Gastrocnemius medialis (tissue), 4 donors: ENCODE measurements around the gene PPP1R7. TPM values are rescaled to one million over a fixed set of nuclear protein-coding genes. Genes with fewer than 3 reads are reported as not detected.

ENCODE experiments used
- ATAC-seq, 2 donors: fragments of 150-250 bp; one replicate each; pipeline ENCODE4 v1.9.1; 2016
- DNase-seq, 2 donors: peaks; one replicate each; pipeline ENCODE4 v3.0.0-alpha.2; 2019
- H3K27ac ChIP-seq, 4 donors: fragments of 200-600 bp; sonication (generic); 1 replicate in 1 of 4; 2 replicates in 3 of 4; pipeline ENCODE4 v1.5.1; 2016 to 2018; ENCODE audit warnings: mild to moderate bottlenecking in 2 of 4, moderate library complexity in 1 of 4
- H3K27me3 ChIP-seq, 3 donors: fragments of 200-600 bp; sonication (generic) in 2 of 3; 1 replicate in 1 of 3; 2 replicates in 2 of 3; pipeline versions ENCODE4 v1.5.1 to v1.6.0; 2016 to 2019; ENCODE audit warnings: mild to moderate bottlenecking in 1 of 3, moderate library complexity in 1 of 3
- H3K36me3 ChIP-seq, 2 donors: fragments of 200-600 bp; sonication (generic) in 1 of 2; one replicate each; pipeline ENCODE4 v1.5.1; 2017 to 2018
- H3K4me1 ChIP-seq, 2 donors: fragments of 200-600 bp; sonication (generic) in 1 of 2; one replicate each; pipeline ENCODE4 v1.5.1; 2016 to 2017; ENCODE audit warnings: mild to moderate bottlenecking in 2 of 2
- H3K4me3 ChIP-seq, 4 donors: fragments of 200-600 bp; sonication (generic) in 3 of 4; 1 replicate in 1 of 4; 2 replicates in 3 of 4; pipeline ENCODE4 v1.5.1; 2016 to 2019; ENCODE audit warnings: mild to moderate bottlenecking in 2 of 4
- H3K9me3 ChIP-seq, 3 donors: fragments of 200-600 bp; sonication (generic) in 2 of 3; 1 replicate in 1 of 3; 2 replicates in 2 of 3; pipeline ENCODE4 v1.5.1; 2016 to 2019
- POLR2A ChIP-seq, 2 donors: fragments of 450-650 bp; IDR thresholded peaks; one replicate each; pipeline ENCODE4 v1.6.1; 2017; ENCODE audit warnings: antibody characterized with exemption in 2 of 2, mild to moderate bottlenecking in 2 of 2, moderate library complexity in 2 of 2
- in situ Hi-C, 4 donors: fragments of 200-750 bp; cut with MboI; loops; one replicate each; pipeline versions ENCODE4 v1.15.0 to v1.8.0; 2017; ENCODE audit warnings: low sequenced_read_pairs in 4 of 4
- intact Hi-C: fragments of 100-400 bp; cut with DNase I; formaldehyde crosslinking; loops from one replicate; pipeline ENCODE4 v1.15.1; 2023; ENCODE audit warnings: low total_unique reads
- total RNA-seq, 4 donors: library from RNA; depleted of rRNA; stranded (reverse); fragments of >200 nt; gene quantifications; one replicate each; pipeline versions ENCODE4 v1.1.0 to v1.2.3, GENCODE V29; 2016
- TF ChIP-seq, protein P1 (sequence below), 5 experiments: fragments of 450-650 bp in 3 of 5; fragments of 200-600 bp in 2 of 5; sonication (generic) in 2 of 5; IDR thresholded peaks in 4 of 5; conservative IDR thresholded peaks in 1 of 5; 1 replicate in 4 of 5; 2 replicates in 1 of 5; pipeline ENCODE4 v1.5.1; 2016 to 2019; ENCODE audit warnings: antibody characterized with exemption in 5 of 5, mild to moderate bottlenecking in 3 of 5, moderate library complexity in 3 of 5

Gene PPP1R7
- total RNA-seq, 4 donors from 2014 or later: 58.6 to 87.8 (median 67.2) TPM

DNA sequence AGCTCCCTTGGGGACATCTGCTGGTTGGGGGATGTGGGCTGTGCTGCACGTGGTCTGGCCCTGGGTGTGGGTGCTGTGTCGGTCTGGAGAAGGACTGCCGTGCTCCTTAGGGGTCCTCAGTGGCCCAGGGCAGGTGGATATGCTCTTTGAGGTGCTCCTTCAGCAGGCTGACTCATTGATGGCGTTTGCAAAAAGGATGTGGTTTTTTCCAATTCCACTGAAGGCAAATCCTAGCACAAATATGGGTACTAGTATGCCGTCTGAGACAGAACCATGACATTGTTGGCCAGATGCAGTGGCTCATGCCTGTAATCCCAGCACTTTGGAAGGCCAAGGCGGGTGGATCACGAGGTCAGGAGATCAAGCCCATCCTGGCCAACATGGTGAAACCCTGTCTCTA is 3.3 kb downstream of the PPP1R7 start:
- in situ Hi-C loops (no loop called here), intact Hi-C loops (no loop called here)
- Histone ChIP-seq H3K4me3 (no peak overlapping the region), H3K9me3 (no peaks in the 10 kb centered on the region), H3K36me3 (peaks cover 0 to 20% of the 10 kb centered on the region in 2 donors), H3K27me3 (no peaks in the 10 kb centered on the region), H3K27ac (no peak overlapping the region), H3K4me1 (peaks cover 8 to 11% of the 10 kb centered on the region in 2 donors)
- TF ChIP-seq, protein P1, sequence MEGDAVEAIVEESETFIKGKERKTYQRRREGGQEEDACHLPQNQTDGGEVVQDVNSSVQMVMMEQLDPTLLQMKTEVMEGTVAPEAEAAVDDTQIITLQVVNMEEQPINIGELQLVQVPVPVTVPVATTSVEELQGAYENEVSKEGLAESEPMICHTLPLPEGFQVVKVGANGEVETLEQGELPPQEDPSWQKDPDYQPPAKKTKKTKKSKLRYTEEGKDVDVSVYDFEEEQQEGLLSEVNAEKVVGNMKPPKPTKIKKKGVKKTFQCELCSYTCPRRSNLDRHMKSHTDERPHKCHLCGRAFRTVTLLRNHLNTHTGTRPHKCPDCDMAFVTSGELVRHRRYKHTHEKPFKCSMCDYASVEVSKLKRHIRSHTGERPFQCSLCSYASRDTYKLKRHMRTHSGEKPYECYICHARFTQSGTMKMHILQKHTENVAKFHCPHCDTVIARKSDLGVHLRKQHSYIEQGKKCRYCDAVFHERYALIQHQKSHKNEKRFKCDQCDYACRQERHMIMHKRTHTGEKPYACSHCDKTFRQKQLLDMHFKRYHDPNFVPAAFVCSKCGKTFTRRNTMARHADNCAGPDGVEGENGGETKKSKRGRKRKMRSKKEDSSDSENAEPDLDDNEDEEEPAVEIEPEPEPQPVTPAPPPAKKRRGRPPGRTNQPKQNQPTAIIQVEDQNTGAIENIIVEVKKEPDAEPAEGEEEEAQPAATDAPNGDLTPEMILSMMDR (IDR thresholded peaks at IDR 0.05 in 4 of 5, conservative IDR thresholded peaks at IDR 0.05 in 1 of 5): no peak
- no peak for TF ChIP-seq POLR2A (IDR thresholded peaks at IDR 0.05)
- DNase-seq (no peak), ATAC-seq (no peak)

DNA sequence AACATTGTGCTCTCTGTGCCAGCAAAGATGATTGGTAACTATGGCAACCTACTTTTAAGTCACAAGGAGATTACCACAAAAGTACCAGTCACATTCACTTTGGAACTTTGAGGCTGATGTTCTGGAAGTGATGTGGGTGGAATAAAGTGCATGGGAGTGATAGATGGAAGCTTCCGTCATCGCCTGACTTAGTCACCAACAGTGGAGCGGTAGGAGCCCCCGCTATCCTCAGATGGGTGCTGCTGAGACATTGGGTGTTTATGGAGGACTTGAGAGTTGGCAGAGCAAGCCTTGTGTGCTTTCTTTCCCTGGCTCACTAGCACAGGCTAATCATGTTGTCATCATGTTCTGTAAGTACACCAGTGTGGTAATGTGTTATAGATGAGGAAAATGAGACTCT is 4.6 kb downstream of the PPP1R7 start:
- Histone ChIP-seq H3K4me1 (peaks cover 5 to 6% of the 10 kb centered on the region in 2 donors), H3K4me3 (no peak overlapping the region), H3K27me3 (no peaks in the 10 kb centered on the region), H3K27ac (no peak overlapping the region), H3K36me3 (peaks cover 0 to 33% of the 10 kb centered on the region in 2 donors), H3K9me3 (no peaks in the 10 kb centered on the region)
- in situ Hi-C loops: no loop called here
- intact Hi-C loops: no loop called here
- no peak for DNase-seq
- no peak for ATAC-seq
- TF ChIP-seq POLR2A (IDR thresholded peaks at IDR 0.05): no peak
- TF ChIP-seq, protein P1 (IDR thresholded peaks at IDR 0.05 in 4 of 5, conservative IDR thresholded peaks at IDR 0.05 in 1 of 5): no peak

DNA sequence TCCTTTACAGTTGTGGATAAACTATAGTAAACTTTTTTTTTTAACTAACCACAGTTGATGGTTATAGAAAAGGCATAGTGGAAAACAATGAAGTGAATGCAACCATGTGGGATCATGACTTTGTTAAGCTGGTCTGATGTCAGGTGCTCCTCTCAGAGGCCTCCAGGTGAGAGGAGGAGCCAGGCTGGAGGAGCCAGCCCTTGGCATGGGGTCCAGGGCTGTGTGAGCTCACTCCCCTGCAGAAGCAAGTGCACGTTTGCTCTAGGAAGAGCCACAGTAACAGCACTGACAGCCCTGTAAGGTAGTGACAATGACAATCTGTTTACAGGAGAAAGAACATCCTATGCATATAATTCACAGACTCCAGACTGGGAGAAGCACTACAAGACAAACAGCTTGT is 5.7 kb downstream of the PPP1R7 start:
- peaks cover 0 to 34% of the 10 kb centered on the region in 2 donors for H3K36me3 ChIP-seq
- H3K4me3 ChIP-seq: no peak overlapping the region
- ATAC-seq (no peak), DNase-seq (no peak)
- H3K4me1 ChIP-seq: peaks cover 4% of the 10 kb centered on the region in 2 donors
- H3K9me3 ChIP-seq: no peaks in the 10 kb centered on the region
- H3K27ac ChIP-seq: no peak overlapping the region
- TF ChIP-seq, protein P1 (IDR thresholded peaks at IDR 0.05 in 4 of 5, conservative IDR thresholded peaks at IDR 0.05 in 1 of 5): no peak
- no peak for TF ChIP-seq POLR2A (IDR thresholded peaks at IDR 0.05)
- intact Hi-C loops (loop anchor here (2.0 kb wide), 1 partner anchor 157 kb away; the partner anchor contains the start of gene SNED1), in situ Hi-C loops (no loop called here)
- H3K27me3 ChIP-seq: no peaks in the 10 kb centered on the region

DNA sequence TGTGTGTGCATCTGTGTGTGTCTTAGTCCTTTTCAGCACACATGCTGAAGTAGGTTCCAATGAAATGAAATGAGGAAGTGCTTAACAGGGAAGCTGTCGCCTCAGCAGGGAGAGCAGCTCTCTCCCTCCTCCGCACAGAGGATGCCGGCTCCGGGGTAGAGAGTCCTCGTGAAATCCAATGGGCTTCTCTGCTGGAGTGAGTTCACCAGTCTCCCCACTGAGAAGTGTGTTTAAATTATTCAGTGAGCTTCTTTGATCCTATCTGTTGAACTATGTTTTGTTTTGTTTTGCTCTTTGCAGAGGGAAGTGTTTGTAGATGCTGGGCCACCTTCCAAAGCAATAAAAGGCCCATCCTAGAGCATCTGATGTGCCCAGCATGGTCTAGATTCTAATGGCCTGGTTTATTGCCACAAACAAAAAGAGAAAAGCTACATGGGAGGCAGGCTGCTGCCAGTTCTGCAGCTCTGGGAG is 6.7 kb downstream of the PPP1R7 start:
- Histone ChIP-seq H3K27me3 (no peaks in the 10 kb centered on the region), H3K27ac (no peak overlapping the region), H3K9me3 (no peaks in the 10 kb centered on the region), H3K36me3 (peaks cover 0 to 34% of the 10 kb centered on the region in 2 donors), H3K4me1 (peaks cover 5 to 7% of the 10 kb centered on the region in 2 donors), H3K4me3 (no peak overlapping the region)
- in situ Hi-C loops (no loop called here), intact Hi-C loops (loop anchor here (2.0 kb wide), 1 partner anchor 158 kb away; the partner anchor contains the start of gene SNED1)
- ATAC-seq (no peak), DNase-seq (no peak)
- TF ChIP-seq, protein P1 (IDR thresholded peaks at IDR 0.05 in 4 of 5, conservative IDR thresholded peaks at IDR 0.05 in 1 of 5): no peak
- TF ChIP-seq POLR2A (IDR thresholded peaks at IDR 0.05): no peak
